Glomerular endothelial cell (primary cell): Measurements from ENCODE around the gene ZNF8. TPM values are rescaled to one million over a fixed set of nuclear protein-coding genes. Genes with fewer than 3 reads are reported as not detected.
"Not testable (repeated sequence)": the region's sequence is repeated elsewhere in the genome, so short reads cannot be mapped to it uniquely, and the experiment has no call there.

ENCODE experiments used
- DNase-seq: peaks from one replicate; pipeline ENCODE4 v3.0.0-alpha.2; 2011; ENCODE audit warnings: low read depth, low spot score; ENCODE audit errors: extremely low read depth
- total RNA-seq: library from RNA; depleted of rRNA; stranded (reverse); fragments of >200 nt; gene quantifications from 2 replicates; pipeline ENCODE4 v1.2.3, GENCODE V29; 2015

ZNF8 gene
- total RNA-seq, 1 donor from 2014 or later = 8.6 TPM

GRCh38 chr19:58334691-58335249 lies 56.0 kb downstream of the ZNF8 start:
- no peak for DNase-seq

DNA sequence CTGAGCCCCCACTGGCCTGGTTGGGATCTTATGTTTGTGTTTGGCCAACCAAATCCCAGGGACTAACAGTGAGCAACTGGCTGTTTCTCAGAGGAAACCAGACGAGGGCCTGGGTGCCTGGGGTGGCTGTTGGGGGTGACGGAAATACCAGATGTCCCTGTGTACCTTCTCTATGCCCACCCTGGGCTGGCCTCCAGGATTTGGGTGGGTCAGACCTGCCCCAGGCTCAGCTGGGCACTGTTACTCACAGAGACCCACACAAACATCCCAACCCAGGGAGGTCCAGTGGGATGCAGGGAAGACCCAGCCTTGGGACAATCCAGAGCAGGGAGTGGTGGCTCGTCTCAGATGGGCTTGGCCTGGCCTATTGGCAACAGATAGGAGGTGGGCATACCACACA lies 56.9 kb downstream of the ZNF8 start:
- no peak for DNase-seq

DNA sequence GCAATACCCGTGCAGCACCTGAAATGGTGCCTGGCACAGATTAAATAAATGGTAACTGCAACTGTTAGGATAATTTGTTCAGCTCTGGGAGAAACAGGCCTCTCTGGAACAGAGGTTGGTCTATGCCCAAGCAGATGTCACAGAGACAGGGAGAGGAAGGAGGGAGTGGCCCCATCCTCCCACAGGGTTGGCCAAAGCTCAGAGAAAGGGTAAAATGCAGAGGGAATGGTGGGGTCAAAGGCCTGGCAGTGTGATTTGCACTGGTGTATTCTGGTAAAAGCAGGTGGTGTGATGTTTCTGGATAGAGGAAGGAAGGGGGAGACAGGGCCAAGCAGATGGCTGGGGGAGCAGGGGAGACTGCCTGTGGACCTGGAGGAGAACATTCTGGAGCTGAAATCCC lies 57.5 kb downstream of the ZNF8 start:
- DNase-seq = no peak

- DNase-seq = no peak
Measured at GRCh38 chr19:58336820-58337219, 58.1 kb downstream of the ZNF8 start.

DNA sequence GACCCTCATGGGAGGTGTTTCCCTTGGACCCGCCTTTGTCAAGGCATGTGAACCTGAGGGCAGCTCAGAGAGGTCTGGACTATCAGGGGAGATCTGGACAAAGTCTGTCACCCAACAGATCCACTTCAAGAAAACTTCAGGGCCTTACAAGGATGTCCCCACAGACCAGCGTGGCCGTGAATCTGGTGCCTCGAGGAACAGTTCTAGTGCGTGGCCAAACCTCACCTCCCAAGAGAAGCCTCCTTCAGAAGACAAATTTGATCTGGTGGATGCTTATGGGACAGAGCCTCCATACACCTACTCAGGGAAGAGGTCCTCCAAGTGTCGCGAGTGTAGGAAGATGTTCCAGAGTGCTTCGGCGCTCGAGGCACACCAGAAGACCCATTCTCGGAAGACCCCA lies 59.6 kb downstream of the ZNF8 start:
- no peak for DNase-seq

DNA sequence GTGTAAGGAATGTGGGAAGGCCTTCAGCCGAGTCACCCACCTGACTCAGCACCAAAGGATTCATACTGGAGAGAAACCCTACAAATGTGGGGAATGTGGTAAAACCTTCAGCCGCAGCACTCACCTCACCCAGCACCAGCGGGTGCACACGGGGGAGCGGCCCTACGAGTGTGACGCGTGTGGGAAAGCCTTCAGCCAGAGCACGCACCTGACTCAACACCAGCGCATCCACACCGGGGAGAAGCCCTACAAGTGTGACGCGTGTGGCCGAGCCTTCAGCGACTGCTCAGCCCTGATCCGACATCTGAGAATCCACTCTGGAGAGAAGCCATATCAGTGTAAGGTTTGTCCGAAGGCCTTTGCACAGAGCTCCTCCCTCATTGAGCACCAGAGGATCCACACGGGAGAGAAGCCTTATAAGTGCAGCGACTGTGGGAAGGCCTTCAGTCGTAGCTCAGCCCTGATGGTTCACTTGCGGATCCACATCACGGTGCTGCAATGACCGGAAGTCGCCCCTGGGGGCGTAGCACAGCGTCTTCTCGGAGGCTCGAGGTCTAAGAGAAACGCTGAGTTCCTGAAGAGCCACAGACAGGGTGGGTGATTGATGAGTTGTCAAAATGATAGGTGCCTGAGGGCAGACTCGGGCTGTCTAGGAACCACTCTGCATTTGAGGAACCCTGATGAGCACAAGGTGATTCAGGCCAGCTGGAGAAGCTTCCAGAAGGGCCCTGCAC lies 60.2 kb downstream of the ZNF8 start:
- DNase-seq = no peak

DNA sequence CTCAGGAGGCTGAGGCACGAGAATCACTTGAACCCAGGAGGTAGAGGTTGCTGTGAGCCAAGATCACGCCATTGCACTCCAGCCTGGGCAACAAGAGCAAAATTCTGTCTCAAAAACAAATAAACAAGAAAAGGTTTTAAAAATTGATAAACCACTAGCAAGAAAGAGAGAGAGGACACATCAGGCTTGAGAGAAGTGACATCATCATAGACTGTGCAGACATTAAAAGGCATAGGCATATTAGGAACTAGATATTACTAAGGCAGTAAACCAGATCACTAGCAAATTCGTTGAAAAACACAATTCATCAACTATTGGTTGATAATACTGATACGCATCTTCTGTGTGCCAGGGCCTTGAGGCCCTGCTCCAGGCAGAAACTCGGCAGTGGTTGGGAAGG lies 66.8 kb downstream of the ZNF8 start:
- no peak for DNase-seq

DNA sequence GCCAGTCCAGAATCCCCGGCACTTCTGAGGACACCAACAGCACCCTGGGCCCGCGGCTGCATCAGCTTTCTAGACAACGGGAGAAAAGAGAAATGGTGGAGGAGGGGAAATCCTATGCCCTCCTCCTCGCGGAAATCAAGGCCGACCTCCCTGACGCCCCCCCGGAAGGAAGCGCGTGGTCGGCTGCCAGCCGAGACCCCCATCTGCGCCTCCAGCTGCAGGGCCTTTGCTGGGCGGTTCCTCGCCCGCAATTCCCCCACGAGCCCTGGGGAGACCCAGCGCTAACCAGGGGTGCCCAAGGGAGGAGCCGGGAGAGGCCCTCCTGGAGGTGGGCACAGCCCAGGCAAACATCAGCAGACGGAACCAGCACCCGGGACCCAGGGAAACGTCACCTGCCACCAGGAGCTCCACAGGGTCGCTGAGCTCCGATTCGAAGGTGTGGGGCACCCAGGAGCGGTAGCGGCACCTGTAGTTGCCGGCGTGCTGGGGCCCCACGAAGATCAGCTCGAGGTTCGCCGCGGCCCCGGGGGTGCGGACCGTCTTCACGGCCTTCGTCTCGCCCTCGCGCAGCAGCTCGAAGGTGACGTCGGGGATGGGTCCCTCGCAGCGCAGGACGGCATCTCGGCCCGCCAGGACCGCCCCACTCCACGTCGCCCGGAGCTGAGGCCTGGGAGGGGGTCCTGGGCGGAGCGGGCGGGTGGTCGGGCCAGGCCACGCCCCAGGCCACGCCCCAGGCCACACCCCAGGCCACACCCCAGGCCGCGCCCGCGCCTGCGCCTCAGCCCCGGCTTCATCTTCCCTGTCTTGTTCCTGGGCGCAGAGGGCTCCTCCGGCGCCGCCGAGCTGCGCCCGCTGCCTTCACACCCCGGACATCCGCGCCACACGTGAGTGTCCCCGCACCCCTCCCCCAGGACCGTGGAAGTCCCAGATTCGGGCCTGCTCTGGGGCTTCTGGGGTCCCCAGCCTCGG lies 68.5 kb downstream of the ZNF8 start:
- DNase-seq = no peak

- DNase-seq = not testable (repeated sequence)
Measured at GRCh38 chr19:58348080-58348479, 69.3 kb downstream of the ZNF8 start.

GRCh38 chr19:58349590-58349989 lies 70.8 kb downstream of the ZNF8 start:
- DNase-seq = no peak

DNA sequence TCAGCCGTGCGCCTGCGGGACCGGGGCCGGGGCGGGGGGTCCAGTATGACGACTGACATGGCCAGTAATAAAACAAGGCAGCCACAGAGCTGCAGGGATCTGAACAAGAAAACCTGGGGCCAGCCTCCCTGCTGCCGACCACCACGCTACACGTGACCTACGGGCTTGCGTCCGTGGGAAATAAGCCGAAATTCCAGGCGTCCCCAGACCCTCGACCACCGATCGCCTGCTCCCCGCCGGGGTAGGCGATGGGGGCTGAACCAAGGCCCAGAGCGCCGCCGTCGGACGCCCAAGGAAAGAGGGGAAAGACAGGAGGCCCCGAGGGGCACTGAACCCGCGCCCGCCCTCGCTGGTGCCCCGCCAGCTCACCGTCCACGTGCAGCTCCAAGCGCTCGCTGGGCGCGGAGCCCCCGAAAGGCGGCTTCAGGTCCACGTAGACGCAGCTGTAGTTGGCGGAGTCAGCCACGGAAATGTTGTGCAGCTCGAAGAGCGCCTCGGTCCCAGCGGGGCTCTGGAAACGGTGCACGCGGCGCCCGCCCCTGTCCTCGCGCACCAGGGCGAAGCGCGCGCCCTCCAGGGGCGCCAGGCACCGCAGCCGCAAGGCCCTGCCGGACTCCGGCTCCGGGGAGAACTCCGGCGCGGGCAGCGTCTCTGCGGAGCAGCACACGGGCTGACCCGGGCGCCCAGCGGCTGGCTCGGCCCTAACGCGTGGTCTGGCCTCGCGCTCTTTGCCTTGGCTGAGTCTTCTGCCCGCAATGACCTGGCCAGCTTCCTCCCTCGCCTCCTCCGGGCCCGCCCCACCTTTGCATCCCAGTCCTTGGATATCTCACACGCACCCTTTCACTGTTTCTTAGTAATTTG lies 71.5 kb downstream of the ZNF8 start:
- DNase-seq = no peak

DNA sequence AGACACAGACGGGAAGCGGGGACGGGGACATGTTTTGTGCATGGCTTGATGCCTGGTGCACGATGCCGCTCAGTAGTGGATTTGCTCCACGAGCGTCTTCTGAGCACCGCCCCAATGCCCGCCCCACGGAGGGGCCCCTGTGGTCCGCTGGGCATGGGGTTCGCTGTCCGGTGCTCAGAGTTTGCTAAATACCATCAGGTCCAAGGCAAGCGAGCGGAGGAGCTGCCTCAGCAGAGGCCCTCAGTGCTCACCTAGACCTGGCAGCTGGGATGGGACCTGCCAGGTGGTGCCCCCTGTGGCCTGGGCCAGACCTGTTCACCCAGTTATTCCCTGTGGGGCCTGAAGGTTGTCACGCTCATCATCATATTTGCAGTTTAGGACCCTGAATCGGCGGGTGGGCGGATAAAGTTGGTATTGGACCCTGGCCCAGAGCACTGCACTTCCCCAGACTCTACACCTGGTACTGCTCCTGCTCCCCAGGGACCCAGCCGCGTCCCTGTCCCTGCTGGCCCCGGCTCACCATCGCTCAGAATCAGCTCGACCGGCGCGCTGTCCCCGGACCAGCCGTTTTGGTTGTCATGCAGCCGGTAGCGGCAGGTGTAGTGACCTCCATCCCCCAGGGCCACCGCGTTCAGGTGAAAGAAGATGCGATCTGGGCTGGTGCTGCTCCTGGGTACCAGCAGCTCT lies 72.3 kb downstream of the ZNF8 start:
- no peak for DNase-seq

DNA sequence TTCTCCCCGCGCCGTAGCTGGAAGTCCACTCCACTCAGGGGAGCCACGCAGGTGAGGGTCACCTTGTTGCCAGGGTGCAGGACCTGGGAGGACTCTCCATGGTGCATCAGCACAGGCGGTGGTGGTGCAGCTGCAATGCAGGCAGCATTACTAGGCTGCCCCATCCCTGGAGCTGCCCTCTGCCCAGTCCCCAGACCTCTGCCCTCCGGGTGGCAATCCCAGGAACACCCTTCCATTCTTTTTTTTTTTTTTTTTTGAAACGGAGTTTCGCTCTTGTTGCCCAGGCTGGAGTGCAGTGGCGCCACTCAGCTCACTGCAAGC lies 72.8 kb downstream of the ZNF8 start:
- no peak for DNase-seq

- no peak for DNase-seq
Measured at GRCh38 chr19:58351990-58352755, 73.4 kb downstream of the ZNF8 start.

Other genes with a start within 250 kb of the ZNF8 start
- not detected in 2 replicates for gene ZSCAN1, start 244.9 kb upstream of the ZNF8 start, total RNA-seq
- 1.2 and 2.4 TPM in 2 replicates for gene ZNF135, start 219.7 kb upstream of the ZNF8 start, total RNA-seq
- gene ZSCAN18, start 180.7 kb upstream of the ZNF8 start, total RNA-seq = 41.4 and 54.5 TPM in 2 replicates
- gene ZNF329, start 128.2 kb upstream of the ZNF8 start, total RNA-seq = 8.5 and 11.7 TPM in 2 replicates
- gene ZNF274, start 95.9 kb upstream of the ZNF8 start, total RNA-seq = 20.6 and 33.3 TPM in 2 replicates
- 32.5 and 46.6 TPM in 2 replicates for gene ZNF544, start 50.0 kb upstream of the ZNF8 start, total RNA-seq
- gene ERVK3-1, start 26.4 kb downstream of the ZNF8 start, total RNA-seq = 15.6 and 34.3 TPM in 2 replicates
- 1.8 and 3.5 TPM in 2 replicates for gene ZSCAN22, start 48.0 kb downstream of the ZNF8 start, total RNA-seq
- 11.8 and 40.5 TPM in 2 replicates for gene A1BG, start 74.5 kb downstream of the ZNF8 start, total RNA-seq
- gene ZNF497, start 83.8 kb downstream of the ZNF8 start, total RNA-seq = 0.58 and 1.2 TPM in 2 replicates
- 1.9 and 5.3 TPM in 2 replicates for gene ZNF837, start 102.1 kb downstream of the ZNF8 start, total RNA-seq
- 1,315 and 2,062 TPM in 2 replicates for gene RPS5, start 108.3 kb downstream of the ZNF8 start, total RNA-seq
- gene RNF225, start 116.7 kb downstream of the ZNF8 start, total RNA-seq = 0.68 TPM in 1 of 2 replicates, not detected in the other
- gene ZNF584, start 129.7 kb downstream of the ZNF8 start, total RNA-seq = 5.7 and 8.4 TPM in 2 replicates
- 3.3 and 4.4 TPM in 2 replicates for gene ZNF132, start 161.2 kb downstream of the ZNF8 start, total RNA-seq
- 5.3 and 6.3 TPM in 2 replicates for gene ZNF324B, start 172.7 kb downstream of the ZNF8 start, total RNA-seq
- gene ZNF324, start 188.1 kb downstream of the ZNF8 start, total RNA-seq = 14.3 and 19.5 TPM in 2 replicates
- gene ZNF446, start 197.4 kb downstream of the ZNF8 start, total RNA-seq = 10.9 and 11.5 TPM in 2 replicates
- gene SLC27A5, start 233.0 kb downstream of the ZNF8 start, total RNA-seq = 6.4 and 8.7 TPM in 2 replicates
- 15.4 and 16.7 TPM in 2 replicates for gene ZBTB45, start 240.9 kb downstream of the ZNF8 start, total RNA-seq